K562 (cell line): ENCODE data around the gene OLFML1. TPM values are rescaled to one million over a fixed set of nuclear protein-coding genes. Genes with fewer than 3 reads are reported as not detected.

Experiments used
- BRF1 ChIP-seq: IDR thresholded peaks from 3 replicates; pipeline ENCODE4 v1.6.1; 2011; ENCODE audit warnings: borderline replicate concordance, mild to moderate bottlenecking; ENCODE audit not compliant: insufficient read length; ENCODE audit errors: extremely low read depth
- CC2D1A ChIP-seq: fragments of 450-650 bp; IDR thresholded peaks from 2 replicates; pipeline ENCODE4 v1.6.1; 2017; ENCODE audit warnings: mild to moderate bottlenecking
- CXXC5 ChIP-seq: fragments of 250-450 bp; sonication (Bioruptor Pico); IDR thresholded peaks from 2 replicates; pipeline ENCODE4 v1.8.0; 2022; ENCODE audit warnings: inconsistent platforms, mild to moderate bottlenecking, moderate library complexity
- EHMT2 ChIP-seq: fragments of 450-650 bp; IDR thresholded peaks from 2 replicates; pipeline ENCODE4 v1.6.1; 2018; ENCODE audit warnings: antibody characterized with exemption
- NFRKB ChIP-seq: fragments of 450-650 bp; IDR thresholded peaks from 2 replicates; pipeline ENCODE4 v1.6.1; 2016; ENCODE audit warnings: low read depth
- PHB ChIP-seq: fragments of 250-450 bp; sonication (Bioruptor Pico); IDR thresholded peaks from 2 replicates; pipeline ENCODE4 v1.5.0; 2021
- TEAD4 ChIP-seq, 2 experiments: sonication (generic) in 1 of 2; formaldehyde crosslinking in 1 of 2; IDR thresholded peaks; 2 replicates each; pipeline versions ENCODE4 v1.6.1 to v1.8.0; 2012 to 2022; ENCODE audit warnings: borderline replicate concordance in 1 of 2, inconsistent platforms in 1 of 2, low read length in 1 of 2, mild to moderate bottlenecking in 1 of 2, missing genetic modification reagents in 1 of 2
- ZNF133 ChIP-seq: fragments of 250-450 bp; sonication (Bioruptor Pico); IDR thresholded peaks from 2 replicates; pipeline ENCODE4 v1.4.0; 2020; ENCODE audit warnings: mild to moderate bottlenecking
- ZNF644 ChIP-seq: fragments of 200-800 bp; sonication (Bioruptor generic); IDR thresholded peaks from 2 replicates; pipeline ENCODE4 v1.6.1; 2016; ENCODE audit warnings: low read depth, missing genetic modification characterization, missing compliant biosample characterization
- polyA plus RNA-seq, 8 experiments: library from polyadenylated mRNA; depleted of rRNA in 4 of 8; stranded (reverse) in 5 of 8; unstranded in 3 of 8; fragments of >200 nt; fragmentation: Nextera tagmentation in 2 of 8; fragmentation: Illumina TruSeq in 1 of 8; extraction: Ambion mirVana in 2 of 8; extraction: Trizol in 1 of 8; gene quantifications; 2 replicates each; pipeline versions ENCODE4 v1.2.1 to v1.2.3, GENCODE V29; 2011 to 2014; ENCODE audit warnings: inconsistent platforms in 1 of 8, missing spikeins in 1 of 8
- total RNA-seq, 7 experiments: library from RNA; depleted of rRNA in 6 of 7; stranded (reverse); fragments of >200 nt in 6 of 7; fragmentation: Illumina TruSeq in 2 of 7; extraction: Trizol in 2 of 7; gene quantifications; 2 replicates each; pipeline versions ENCODE4 v1.2.1 to v1.2.3, GENCODE V29; 2011 to 2021; ENCODE audit warnings: low replicate concordance in 1 of 7
- TF ChIP-seq, protein P1 (sequence below): IDR thresholded peaks from 2 replicates; pipeline ENCODE4 v1.6.1; 2011; ENCODE audit warnings: borderline replicate concordance, low read depth, mild to moderate bottlenecking, moderate library complexity, low read length; ENCODE audit not compliant: insufficient read depth, poor library complexity, severe bottlenecking
- TF ChIP-seq, protein P2 (sequence below): fragments of 250-450 bp; sonication (Bioruptor Pico); IDR thresholded peaks from 2 replicates; pipeline ENCODE4 v1.9.0; 2021; ENCODE audit warnings: mild to moderate bottlenecking
- TF ChIP-seq, protein P3 (sequence below): fragments of 250-450 bp; sonication (Bioruptor Pico); IDR thresholded peaks from 2 replicates; pipeline ENCODE4 v1.5.1; 2021; ENCODE audit warnings: mild to moderate bottlenecking

OLFML1 gene
- total and polyA plus RNA-seq, 9 of the 15 experiments (the other 6 are each of a cell fraction or from before 2014, with no cell fraction given), result not detected

DNA sequence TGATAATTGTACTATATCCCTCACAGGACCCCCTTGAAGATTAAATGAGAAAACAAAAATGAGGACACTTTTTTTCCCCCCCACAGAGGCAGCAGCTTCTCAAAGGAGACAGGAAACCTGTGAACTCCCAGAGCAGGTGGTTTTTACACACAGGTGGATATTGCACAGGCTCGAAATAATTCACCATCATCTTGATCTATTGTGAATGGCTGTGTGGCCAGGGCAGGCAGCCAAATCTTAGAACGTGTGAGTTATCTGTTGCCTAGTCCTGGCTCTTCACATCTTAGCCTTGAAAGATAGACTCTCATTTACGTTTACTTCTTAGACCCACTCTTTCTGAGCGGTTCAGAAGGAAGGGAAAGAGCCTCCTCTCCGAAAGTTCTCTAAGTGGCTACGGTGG, 52.0 kb downstream of the OLFML1 start (continued):
- TF ChIP-seq TEAD4 (IDR thresholded peaks at IDR 0.05; ENCODE audit: low read length), result no peak
- no peak for TF ChIP-seq TEAD4 (CRISPR knock-in tag; IDR thresholded peaks at IDR 0.05; ENCODE audit: borderline replicate concordance)
- TF ChIP-seq EHMT2, result no peak
- no peak for TF ChIP-seq CC2D1A
- TF ChIP-seq, protein P1, sequence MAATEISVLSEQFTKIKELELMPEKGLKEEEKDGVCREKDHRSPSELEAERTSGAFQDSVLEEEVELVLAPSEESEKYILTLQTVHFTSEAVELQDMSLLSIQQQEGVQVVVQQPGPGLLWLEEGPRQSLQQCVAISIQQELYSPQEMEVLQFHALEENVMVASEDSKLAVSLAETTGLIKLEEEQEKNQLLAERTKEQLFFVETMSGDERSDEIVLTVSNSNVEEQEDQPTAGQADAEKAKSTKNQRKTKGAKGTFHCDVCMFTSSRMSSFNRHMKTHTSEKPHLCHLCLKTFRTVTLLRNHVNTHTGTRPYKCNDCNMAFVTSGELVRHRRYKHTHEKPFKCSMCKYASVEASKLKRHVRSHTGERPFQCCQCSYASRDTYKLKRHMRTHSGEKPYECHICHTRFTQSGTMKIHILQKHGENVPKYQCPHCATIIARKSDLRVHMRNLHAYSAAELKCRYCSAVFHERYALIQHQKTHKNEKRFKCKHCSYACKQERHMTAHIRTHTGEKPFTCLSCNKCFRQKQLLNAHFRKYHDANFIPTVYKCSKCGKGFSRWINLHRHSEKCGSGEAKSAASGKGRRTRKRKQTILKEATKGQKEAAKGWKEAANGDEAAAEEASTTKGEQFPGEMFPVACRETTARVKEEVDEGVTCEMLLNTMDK, result no peak
- TF ChIP-seq, protein P2, sequence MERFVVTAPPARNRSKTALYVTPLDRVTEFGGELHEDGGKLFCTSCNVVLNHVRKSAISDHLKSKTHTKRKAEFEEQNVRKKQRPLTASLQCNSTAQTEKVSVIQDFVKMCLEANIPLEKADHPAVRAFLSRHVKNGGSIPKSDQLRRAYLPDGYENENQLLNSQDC (CRISPR knock-in tag), result no peak
- TF ChIP-seq PHB (CRISPR knock-in tag), result no peak
- TF ChIP-seq BRF1, result no peak
- TF ChIP-seq, protein P3, sequence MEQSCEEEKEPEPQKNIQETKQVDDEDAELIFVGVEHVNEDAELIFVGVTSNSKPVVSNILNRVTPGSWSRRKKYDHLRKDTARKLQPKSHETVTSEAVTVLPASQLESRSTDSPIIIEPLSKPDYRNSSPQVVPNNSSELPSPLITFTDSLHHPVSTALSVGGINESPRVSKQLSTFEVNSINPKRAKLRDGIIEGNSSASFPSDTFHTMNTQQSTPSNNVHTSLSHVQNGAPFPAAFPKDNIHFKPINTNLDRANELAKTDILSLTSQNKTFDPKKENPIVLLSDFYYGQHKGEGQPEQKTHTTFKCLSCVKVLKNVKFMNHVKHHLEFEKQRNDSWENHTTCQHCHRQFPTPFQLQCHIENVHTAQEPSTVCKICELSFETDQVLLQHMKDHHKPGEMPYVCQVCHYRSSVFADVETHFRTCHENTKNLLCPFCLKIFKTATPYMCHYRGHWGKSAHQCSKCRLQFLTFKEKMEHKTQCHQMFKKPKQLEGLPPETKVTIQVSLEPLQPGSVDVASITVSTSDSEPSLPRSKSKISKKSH (CRISPR knock-in tag), result no peak
- no peak for TF ChIP-seq ZNF644
- TF ChIP-seq NFRKB, result no peak
- TF ChIP-seq CXXC5 (CRISPR knock-in tag), result no peak
- TF ChIP-seq ZNF133 (CRISPR knock-in tag), result no peak
